Adrenal gland (tissue), 12 donors: ENCODE measurements around the gene ZKSCAN4. TPM values are rescaled to one million over a fixed set of nuclear protein-coding genes. Genes with fewer than 3 reads are reported as not detected.

ENCODE experiments used
- DNase-seq, 7 donors: peaks; one replicate each; pipeline ENCODE4 v3.0.0-alpha.2; 2019 to 2020
- H3K27ac ChIP-seq, 5 donors: fragments of 200-600 bp; sonication (generic) in 4 of 5; 1 replicate in 3 of 5; 2 replicates in 2 of 5; pipeline versions ENCODE4 v1.5.1 to v1.8.0; 2016 to 2020; ENCODE audit warnings: mild to moderate bottlenecking in 1 of 5
- H3K27me3 ChIP-seq: fragments of 200-600 bp; 2 replicates; pipeline ENCODE4 v1.8.0; 2021
- H3K36me3 ChIP-seq, 2 donors: fragments of 200-600 bp; replicated peaks in 1 of 2; 1 replicate in 1 of 2; 2 replicates in 1 of 2; pipeline versions ENCODE4 v1.5.1 to v1.8.0; 2018 to 2022
- H3K4me1 ChIP-seq, 2 donors: fragments of 200-600 bp; replicated peaks in 1 of 2; 1 replicate in 1 of 2; 2 replicates in 1 of 2; pipeline versions ENCODE4 v1.5.1 to v1.8.0; 2018 to 2021
- H3K4me3 ChIP-seq, 4 donors: fragments of 200-600 bp; sonication (generic) in 3 of 4; one replicate each; pipeline ENCODE4 v1.5.1; 2016 to 2018
- H3K9me3 ChIP-seq, 3 donors: fragments of 200-600 bp; sonication (generic) in 1 of 3; replicated peaks in 1 of 3; 1 replicate in 2 of 3; 2 replicates in 1 of 3; pipeline versions ENCODE4 v1.5.1 to v1.8.0; 2016 to 2021
- CTCF ChIP-seq, 6 experiments: fragments of 450-650 bp in 4 of 6; fragments of 200-600 bp in 2 of 6; sonication (generic) in 1 of 6; IDR thresholded peaks; 1 replicate in 5 of 6; 2 replicates in 1 of 6; pipeline versions ENCODE4 v1.5.1 to v1.8.0; 2016 to 2021; ENCODE audit warnings: antibody characterized with exemption in 6 of 6, mild to moderate bottlenecking in 2 of 6, moderate library complexity in 1 of 6
- POLR2A ChIP-seq, 2 donors: fragments of 450-650 bp; IDR thresholded peaks; one replicate each; pipeline ENCODE4 v1.6.1; 2017; ENCODE audit warnings: antibody characterized with exemption in 2 of 2, mild to moderate bottlenecking in 2 of 2, moderate library complexity in 1 of 2
- WGBS, 4 donors: extraction: QIAGEN DNeasy Blood & Tissue Kit in 2 of 4; methylation state at CpG; one replicate each; pipeline versions ENCODE4 v1.1.5 to v1.1.7; 2013 to 2017; 5-methylcytosine and 5-hydroxymethylcytosine counted together
- intact Hi-C, 2 donors: fragments of 100-400 bp; cut with DNase I; formaldehyde crosslinking; loops; one replicate each; pipeline versions ENCODE4 v1.14.1 to v1.15.0; 2022 to 2023
- polyA plus RNA-seq, 3 donors: library from polyadenylated mRNA; stranded (reverse); fragments of 200-250 nt in 2 of 3; fragments of 350-450 nt in 1 of 3; fragmentation: Illumina TruSeq in 1 of 3; extraction: RNeasy Lipid Tissue Mini Kit (QIAGEN cat#74804) in 1 of 3; gene quantifications; one replicate each; pipeline ENCODE4 v1.2.3, GENCODE V29; 2013 to 2014
- total RNA-seq, 9 donors: library from RNA; depleted of rRNA in 4 of 9; stranded (reverse); fragments of >200 nt in 4 of 9; fragments of 120-200 nt in 1 of 9; fragmentation: NEBNext Ultra II Directional in 1 of 9; extraction: Animal tissue kit (Norgen Biotek cat#: 25700) in 1 of 9; gene quantifications; one replicate each; pipeline versions ENCODE4 v1.1.0 to v1.2.4, GENCODE V29; 2013 to 2023
- donor health status: healthy with polysubstance abuse.
- donor health status: Bipolar disorder and iron deficiency.
- donor health status: DM: yes; HTN: yes; CAD: no.
- donor health status: DM: no; HTN: no; CAD: no.
- donor health status: DM: no; HTN: no; CAD: no.
- donor health status: DM: yes; HTN: yes; CAD: no.

ZKSCAN4 gene
- total and polyA plus RNA-seq, 12 donors, result 1.5 to 7.3 (median 4.3) TPM

DNA sequence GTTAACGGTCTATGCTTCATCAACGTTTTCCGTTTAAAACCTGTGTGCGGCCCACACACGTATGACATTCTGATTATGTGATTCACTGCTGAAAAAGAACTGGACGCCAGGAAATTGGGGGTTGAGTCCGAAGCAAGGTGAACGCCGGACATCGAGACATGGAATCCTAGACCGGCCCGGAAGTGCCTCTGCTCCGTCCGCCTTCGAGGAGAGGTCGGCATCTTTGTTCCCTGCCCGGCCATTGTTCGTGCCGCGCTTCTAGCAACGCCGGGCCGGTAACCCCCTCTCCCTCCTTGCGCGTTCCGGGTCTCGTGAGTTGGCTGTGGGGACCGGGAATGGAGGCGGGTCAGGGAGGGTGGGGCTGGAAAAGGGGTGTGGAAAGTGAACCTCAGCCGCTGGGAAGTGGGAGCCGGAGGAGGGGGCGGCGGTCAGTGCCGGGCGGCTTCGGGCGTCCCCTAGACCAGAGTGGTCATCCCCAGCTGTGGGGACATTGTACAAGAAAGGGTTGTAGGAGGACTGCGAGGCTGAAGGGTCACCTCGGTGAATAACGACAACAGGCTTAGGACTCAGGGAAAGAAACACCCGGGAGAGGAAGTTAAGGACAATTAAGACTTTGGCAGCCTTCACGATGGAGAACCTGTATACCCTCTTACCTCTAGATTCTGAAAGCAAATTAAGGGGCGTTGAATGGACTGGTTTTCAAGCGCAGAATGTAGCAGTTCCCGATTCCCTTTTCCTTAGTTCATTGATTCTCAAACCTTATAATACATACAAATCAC lies 26.8 kb downstream of the ZKSCAN4 start, which contains the start of gene ZSCAN9:
Gene ZSCAN9 (plus strand): TSS at position 220 of the 779 bp plus-strand sequence. CDS start 1,810 bp downstream, outside the sequence.
- DNase-seq, result peak; percentile 79 to 94 (median 91)
- intact Hi-C loops, result no loop called here
- Histone ChIP-seq H3K36me3 (peaks cover 0 to 28% of the 10 kb centered on the region in 2 donors), H3K4me1 (peaks cover 7 to 15% of the 10 kb centered on the region in 2 donors), H3K27me3 (peaks cover 6% of the 10 kb centered on the region), H3K4me3 (peak within 1 kb of the TSS; percentile 42 to 91 (median 62)), H3K9me3 (no peaks in the 10 kb centered on the region), H3K27ac (peak within 1 kb of the TSS in 4 of 5 donors; percentile 48 to 82 (median 72))
- 0% methylated on average over 37 to 45 of the region's 45 CpGs for WGBS, 4 donors
- TF ChIP-seq CTCF (IDR thresholded peaks at IDR 0.05) (no peak), POLR2A (IDR thresholded peaks at IDR 0.05) (peak in 1 of 2 donors; percentile 59)

GRCh38 chr6:28224131-28225055 lies 27.7 kb downstream of the ZKSCAN4 start:
- TF ChIP-seq CTCF (IDR thresholded peaks at IDR 0.05), result no peak
- no peak for TF ChIP-seq POLR2A (IDR thresholded peaks at IDR 0.05)
- Histone ChIP-seq H3K36me3 (peaks cover 0 to 21% of the 10 kb centered on the region in 2 donors), H3K4me1 (peaks cover 7 to 15% of the 10 kb centered on the region in 2 donors), H3K4me3 (peak overlapping the region in 3 of 4 donors; percentile 42 to 91 (median 58)), H3K9me3 (no peaks in the 10 kb centered on the region), H3K27ac (peak overlapping the region in 4 of 5 donors; percentile 48 to 82 (median 72)), H3K27me3 (peaks cover 7% of the 10 kb centered on the region)
- WGBS, 4 donors, result 51 to 57% (median 56%) methylated on average over 9 of the region's 9 CpGs
- intact Hi-C loops, result no loop called here
- no peak for DNase-seq

GRCh38 chr6:28220257-28221133 lies 31.6 kb downstream of the ZKSCAN4 start:
- Histone ChIP-seq H3K4me3 (no peak overlapping the region), H3K27ac (no peak overlapping the region), H3K27me3 (peaks cover 7% of the 10 kb centered on the region), H3K9me3 (no peaks in the 10 kb centered on the region), H3K36me3 (no peaks in the 10 kb centered on the region), H3K4me1 (peaks cover 8 to 10% of the 10 kb centered on the region in 2 donors)
- intact Hi-C loops, result no loop called here
- WGBS, 4 donors, result 39 to 49% (median 49%) methylated on average over 6 of the region's 6 CpGs
- TF ChIP-seq CTCF (IDR thresholded peaks at IDR 0.05) (no peak), POLR2A (IDR thresholded peaks at IDR 0.05) (no peak)
- DNase-seq, result no peak
